Endodermal cell (in vitro differentiated cells): Measurements from ENCODE around the gene CNIH3. TPM values are rescaled to one million over a fixed set of nuclear protein-coding genes. Genes with fewer than 3 reads are reported as not detected.

ENCODE experiments used
- DNase-seq: peaks from one replicate; pipeline ENCODE4 v3.0.0-alpha.2; 2017
- H3K27ac ChIP-seq: 2 replicates; pipeline ENCODE4 v1.5.1; 2013; ENCODE audit warnings: mild to moderate bottlenecking, low read depth, low read length, moderate library complexity
- H3K27me3 ChIP-seq: 2 replicates; pipeline ENCODE4 v1.6.1; 2013; ENCODE audit warnings: mild to moderate bottlenecking, low read length, moderate library complexity; ENCODE audit not compliant: insufficient read depth, control insufficient read depth, poor library complexity, severe bottlenecking
- H3K36me3 ChIP-seq: 2 replicates; pipeline ENCODE4 v1.7.0; 2013; ENCODE audit warnings: mild to moderate bottlenecking, low read length, moderate library complexity; ENCODE audit not compliant: control insufficient read depth, insufficient read depth
- H3K4me1 ChIP-seq: one replicate; pipeline ENCODE4 v1.7.0; 2013; ENCODE audit warnings: low read length; ENCODE audit not compliant: control insufficient read depth, insufficient read depth
- H3K4me3 ChIP-seq: 2 replicates; pipeline ENCODE4 v1.5.1; 2013; ENCODE audit warnings: mild to moderate bottlenecking, low read length, moderate library complexity
- H3K9ac ChIP-seq: 2 replicates; pipeline ENCODE4 v1.6.1; 2013; ENCODE audit warnings: mild to moderate bottlenecking, low read length, moderate library complexity; ENCODE audit not compliant: poor library complexity, severe bottlenecking; ENCODE audit errors: extremely low read depth
- H3K9me3 ChIP-seq: 2 replicates; pipeline ENCODE4 v1.6.1; 2013; ENCODE audit warnings: mild to moderate bottlenecking, low read length, moderate library complexity; ENCODE audit not compliant: control insufficient read depth
- H3K27ac Mint-ChIP-seq: 2 replicates; pipeline ENCODE4 v1.8.0; 2020; ENCODE audit warnings: mixed read lengths
- H3K27me3 Mint-ChIP-seq: 2 replicates; pipeline ENCODE4 v1.8.0; 2021; ENCODE audit warnings: mild to moderate bottlenecking, mixed read lengths; ENCODE audit not compliant: insufficient read depth
- H3K36me3 Mint-ChIP-seq: 2 replicates; pipeline ENCODE4 v1.8.0; 2020; ENCODE audit warnings: low read depth, mixed read lengths
- H3K4me1 Mint-ChIP-seq: 2 replicates; pipeline ENCODE4 v1.8.0; 2020; ENCODE audit warnings: mixed read lengths
- H3K4me3 Mint-ChIP-seq: 2 replicates; pipeline ENCODE4 v1.8.0; 2020; ENCODE audit warnings: mild to moderate bottlenecking, moderate library complexity, mixed read lengths
- H3K9me3 Mint-ChIP-seq: 2 replicates; pipeline ENCODE4 v1.8.0; 2020; ENCODE audit warnings: mild to moderate bottlenecking, mixed read lengths
- WGBS, 2 experiments: methylation state at CpG; one replicate each; pipeline versions ENCODE4 v1.1.5 to v1.1.7; 2013; ENCODE audit warnings: missing lambda C conversion rate in 2 of 2, mixed read lengths in 1 of 2; ENCODE audit not compliant: insufficient coverage in 1 of 2, insufficient read length in 1 of 2; 5-methylcytosine and 5-hydroxymethylcytosine counted together
- total RNA-seq, 2 donors: library from RNA; stranded (reverse); fragmentation: NEBNext Ultra II Directional in 1 of 2; extraction: Animal tissue kit (Norgen Biotek cat#: 25700) in 1 of 2; gene quantifications; 2 replicates in 1 of 2; 3 replicates in 1 of 2; pipeline ENCODE4 v1.2.1, GENCODE V29; 2021
- TF ChIP-seq, protein P1 (sequence below): fragments of 200-600 bp; sonication (generic); conservative IDR thresholded peaks from 2 replicates; pipeline ENCODE4 v1.5.0; 2021; ENCODE audit warnings: antibody characterized with exemption, mild to moderate bottlenecking

CNIH3 gene
- total RNA-seq, 2 donors from 2014 or later = 4.5 to 6.6 TPM

DNA sequence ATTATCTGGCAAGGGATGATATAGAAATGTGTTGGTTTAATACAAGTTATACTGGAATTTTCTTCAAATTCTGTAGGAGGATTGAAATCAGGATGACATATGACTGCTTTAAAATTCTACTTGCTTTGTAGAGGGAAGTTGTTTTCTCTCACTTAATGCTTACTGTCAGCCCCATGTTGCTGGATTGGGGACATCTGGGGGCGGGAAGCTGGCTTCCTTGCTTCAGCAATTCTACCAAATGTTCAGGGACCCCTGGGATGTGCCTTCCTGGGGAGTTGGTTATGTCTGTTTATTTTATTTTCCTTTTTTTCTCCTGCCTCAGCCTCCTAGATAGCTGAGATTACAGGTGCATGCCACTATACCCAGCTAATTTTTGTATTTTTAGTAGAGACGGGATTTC, 63.5 kb downstream of the CNIH3 start:
- H3K9me3 Mint-ChIP-seq = no peaks in the 10 kb centered on the region
- H3K36me3 Mint-ChIP-seq = no peaks in the 10 kb centered on the region
- H3K27me3 Mint-ChIP-seq = no peaks in the 10 kb centered on the region
- Histone ChIP-seq H3K4me3 (no peak overlapping the region), H3K27ac (no peak overlapping the region), H3K9ac (no peak overlapping the region), H3K9me3 (no peaks in the 10 kb centered on the region), H3K4me1 (no peaks in the 10 kb centered on the region), H3K27me3 (no peaks in the 10 kb centered on the region), H3K36me3 (no peaks in the 10 kb centered on the region)
- H3K4me3 Mint-ChIP-seq = no peak overlapping the region
- TF ChIP-seq, protein P1, sequence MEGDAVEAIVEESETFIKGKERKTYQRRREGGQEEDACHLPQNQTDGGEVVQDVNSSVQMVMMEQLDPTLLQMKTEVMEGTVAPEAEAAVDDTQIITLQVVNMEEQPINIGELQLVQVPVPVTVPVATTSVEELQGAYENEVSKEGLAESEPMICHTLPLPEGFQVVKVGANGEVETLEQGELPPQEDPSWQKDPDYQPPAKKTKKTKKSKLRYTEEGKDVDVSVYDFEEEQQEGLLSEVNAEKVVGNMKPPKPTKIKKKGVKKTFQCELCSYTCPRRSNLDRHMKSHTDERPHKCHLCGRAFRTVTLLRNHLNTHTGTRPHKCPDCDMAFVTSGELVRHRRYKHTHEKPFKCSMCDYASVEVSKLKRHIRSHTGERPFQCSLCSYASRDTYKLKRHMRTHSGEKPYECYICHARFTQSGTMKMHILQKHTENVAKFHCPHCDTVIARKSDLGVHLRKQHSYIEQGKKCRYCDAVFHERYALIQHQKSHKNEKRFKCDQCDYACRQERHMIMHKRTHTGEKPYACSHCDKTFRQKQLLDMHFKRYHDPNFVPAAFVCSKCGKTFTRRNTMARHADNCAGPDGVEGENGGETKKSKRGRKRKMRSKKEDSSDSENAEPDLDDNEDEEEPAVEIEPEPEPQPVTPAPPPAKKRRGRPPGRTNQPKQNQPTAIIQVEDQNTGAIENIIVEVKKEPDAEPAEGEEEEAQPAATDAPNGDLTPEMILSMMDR = no peak
- no peak for DNase-seq
- 89 to 92% methylated on average over 1 to 2 of the region's 2 CpGs for WGBS, 2 experiments
- no peak overlapping the region for H3K27ac Mint-ChIP-seq
- no peaks in the 10 kb centered on the region for H3K4me1 Mint-ChIP-seq

DNA sequence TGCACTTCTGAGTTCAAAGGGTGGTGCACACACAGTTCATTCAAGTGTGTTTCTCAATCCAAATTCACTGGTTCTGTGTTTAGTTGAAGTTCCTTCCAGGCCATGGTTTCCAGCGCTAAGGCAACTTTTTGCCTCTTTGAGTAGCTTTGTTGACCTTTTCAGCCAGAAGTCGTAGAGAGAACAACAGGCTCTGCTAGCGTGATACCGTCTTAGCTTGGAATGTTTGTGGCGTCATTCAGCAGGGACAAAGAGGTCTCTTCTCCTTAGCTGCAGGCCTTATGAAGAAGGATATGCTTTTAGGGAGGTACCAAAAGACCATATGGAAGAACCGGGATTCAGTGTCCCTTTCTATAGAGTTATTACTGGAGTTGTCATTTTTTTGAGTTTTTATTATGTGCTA, 65.7 kb downstream of the CNIH3 start:
- Histone ChIP-seq H3K4me1 (no peaks in the 10 kb centered on the region), H3K27ac (no peak overlapping the region), H3K9me3 (peaks cover 3% of the 10 kb centered on the region), H3K4me3 (no peak overlapping the region), H3K27me3 (no peaks in the 10 kb centered on the region), H3K36me3 (no peaks in the 10 kb centered on the region), H3K9ac (no peak overlapping the region)
- Mint-ChIP-seq H3K27ac (peak overlapping the region; percentile 6), H3K4me3 (no peak overlapping the region), H3K27me3 (peaks cover 1% of the 10 kb centered on the region), H3K4me1 (no peaks in the 10 kb centered on the region), H3K36me3 (peaks cover 4% of the 10 kb centered on the region), H3K9me3 (peaks cover 5% of the 10 kb centered on the region)
- 85 to 90% methylated on average over 5 to 6 of the region's 6 CpGs for WGBS, 2 experiments
- DNase-seq = no peak
- TF ChIP-seq, protein P1 = no peak

DNA sequence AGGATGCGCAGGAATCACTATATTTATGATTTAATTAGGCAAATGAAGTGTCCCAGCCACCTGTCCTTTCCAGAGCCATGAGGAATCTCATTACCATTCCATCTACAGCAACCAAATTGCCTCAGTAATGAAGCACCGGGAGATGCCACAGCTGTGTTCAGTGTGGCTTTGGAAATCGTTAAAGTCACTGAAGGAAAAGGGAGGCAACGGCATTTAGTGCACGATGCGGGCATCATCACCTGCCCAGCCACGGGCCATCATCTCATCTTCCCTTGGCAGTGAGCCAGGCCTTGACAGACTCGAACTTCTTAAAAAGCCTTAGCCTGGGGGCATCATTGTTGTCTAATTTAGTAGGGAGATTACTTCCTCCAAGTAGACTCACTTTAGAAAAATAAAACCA, 67.8 kb downstream of the CNIH3 start:
- 94 to 95% methylated on average over 5 to 8 of the region's 8 CpGs for WGBS, 2 experiments
- H3K27me3 ChIP-seq = no peaks in the 10 kb centered on the region
- TF ChIP-seq, protein P1 = no peak
- no peak overlapping the region for H3K4me3 Mint-ChIP-seq
- H3K4me1 ChIP-seq = no peaks in the 10 kb centered on the region
- no peak overlapping the region for H3K4me3 ChIP-seq
- peaks cover 7% of the 10 kb centered on the region for H3K9me3 ChIP-seq
- no peaks in the 10 kb centered on the region for H3K36me3 ChIP-seq
- peaks cover 6% of the 10 kb centered on the region for H3K36me3 Mint-ChIP-seq
- H3K9ac ChIP-seq = no peak overlapping the region
- no peak overlapping the region for H3K27ac Mint-ChIP-seq
- DNase-seq = no peak
- H3K9me3 Mint-ChIP-seq = peaks cover 10% of the 10 kb centered on the region
- H3K4me1 Mint-ChIP-seq = no peaks in the 10 kb centered on the region
- peaks cover 3% of the 10 kb centered on the region for H3K27me3 Mint-ChIP-seq
- H3K27ac ChIP-seq = peak overlapping the region; percentile 76
